SH-SY5Y (cell line): ENCODE results near the gene SLC6A5.

Experiments used
- GATA2 ChIP-seq: IDR thresholded peaks from 2 replicates; pipeline ENCODE4 v1.6.1; 2011; ENCODE audit warnings: mild to moderate bottlenecking, low read depth, low read length
- GATA3 ChIP-seq: IDR thresholded peaks from 2 replicates; pipeline ENCODE4 v1.6.1; 2011; ENCODE audit warnings: low read depth, mild to moderate bottlenecking, low read length, moderate library complexity

- TF ChIP-seq GATA2 (no peak), GATA3 (no peak)
Observed at GRCh38 chr11:20658135-20658534, 58.7 kb downstream of the SLC6A5 start.
